ENCODE results near the gene SMIM14. TPM values are rescaled to one million over a fixed set of nuclear protein-coding genes. Genes with fewer than 3 reads are reported as not detected.
A peak's percentile ranks its signal among the peaks of the same experiment; 100 is the strongest.

SMIM14 gene
- total and polyA plus RNA-seq, 9 of the 15 experiments (the other 6 are each of a cell fraction or from before 2014, with no cell fraction given): 0.98 to 3.7 (median 2.2) TPM

DNA sequence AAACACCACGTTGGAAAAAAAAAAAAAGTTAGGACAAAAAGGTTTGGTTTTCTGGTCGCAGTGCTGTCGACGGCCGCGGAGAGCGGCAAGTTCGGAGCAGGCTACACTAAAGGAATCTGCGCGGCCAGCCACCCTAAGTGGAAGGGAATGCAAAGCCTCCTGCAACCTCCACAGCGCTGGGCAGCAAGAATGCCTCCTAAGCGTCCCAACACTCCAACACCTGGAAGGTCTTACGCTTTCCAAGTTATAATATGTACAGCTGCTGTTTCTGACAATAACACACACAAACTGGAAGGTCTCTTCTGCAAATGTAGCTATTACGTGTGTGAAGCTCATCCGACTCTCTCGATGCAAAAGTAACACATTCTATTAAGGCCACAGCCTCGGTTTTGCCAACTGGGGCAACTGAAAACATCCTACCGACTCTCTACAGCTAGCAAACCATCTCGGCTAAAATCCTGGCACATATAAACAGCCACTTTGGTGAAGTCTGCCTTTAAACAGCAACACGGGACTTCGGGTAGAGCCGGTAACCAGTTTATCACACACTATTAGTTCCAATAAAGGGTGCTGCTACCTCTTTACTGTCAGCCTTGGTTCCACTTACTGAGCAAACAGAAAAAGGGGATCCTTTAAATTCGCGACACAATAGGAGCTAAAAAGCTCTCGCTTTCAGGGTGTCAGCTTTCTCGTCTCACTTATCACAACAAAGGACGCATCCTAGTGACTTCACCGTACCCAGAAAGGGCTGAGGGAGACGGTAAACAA, 895 bp downstream of the SMIM14 start (continued):
- TF ChIP-seq, protein P1, sequence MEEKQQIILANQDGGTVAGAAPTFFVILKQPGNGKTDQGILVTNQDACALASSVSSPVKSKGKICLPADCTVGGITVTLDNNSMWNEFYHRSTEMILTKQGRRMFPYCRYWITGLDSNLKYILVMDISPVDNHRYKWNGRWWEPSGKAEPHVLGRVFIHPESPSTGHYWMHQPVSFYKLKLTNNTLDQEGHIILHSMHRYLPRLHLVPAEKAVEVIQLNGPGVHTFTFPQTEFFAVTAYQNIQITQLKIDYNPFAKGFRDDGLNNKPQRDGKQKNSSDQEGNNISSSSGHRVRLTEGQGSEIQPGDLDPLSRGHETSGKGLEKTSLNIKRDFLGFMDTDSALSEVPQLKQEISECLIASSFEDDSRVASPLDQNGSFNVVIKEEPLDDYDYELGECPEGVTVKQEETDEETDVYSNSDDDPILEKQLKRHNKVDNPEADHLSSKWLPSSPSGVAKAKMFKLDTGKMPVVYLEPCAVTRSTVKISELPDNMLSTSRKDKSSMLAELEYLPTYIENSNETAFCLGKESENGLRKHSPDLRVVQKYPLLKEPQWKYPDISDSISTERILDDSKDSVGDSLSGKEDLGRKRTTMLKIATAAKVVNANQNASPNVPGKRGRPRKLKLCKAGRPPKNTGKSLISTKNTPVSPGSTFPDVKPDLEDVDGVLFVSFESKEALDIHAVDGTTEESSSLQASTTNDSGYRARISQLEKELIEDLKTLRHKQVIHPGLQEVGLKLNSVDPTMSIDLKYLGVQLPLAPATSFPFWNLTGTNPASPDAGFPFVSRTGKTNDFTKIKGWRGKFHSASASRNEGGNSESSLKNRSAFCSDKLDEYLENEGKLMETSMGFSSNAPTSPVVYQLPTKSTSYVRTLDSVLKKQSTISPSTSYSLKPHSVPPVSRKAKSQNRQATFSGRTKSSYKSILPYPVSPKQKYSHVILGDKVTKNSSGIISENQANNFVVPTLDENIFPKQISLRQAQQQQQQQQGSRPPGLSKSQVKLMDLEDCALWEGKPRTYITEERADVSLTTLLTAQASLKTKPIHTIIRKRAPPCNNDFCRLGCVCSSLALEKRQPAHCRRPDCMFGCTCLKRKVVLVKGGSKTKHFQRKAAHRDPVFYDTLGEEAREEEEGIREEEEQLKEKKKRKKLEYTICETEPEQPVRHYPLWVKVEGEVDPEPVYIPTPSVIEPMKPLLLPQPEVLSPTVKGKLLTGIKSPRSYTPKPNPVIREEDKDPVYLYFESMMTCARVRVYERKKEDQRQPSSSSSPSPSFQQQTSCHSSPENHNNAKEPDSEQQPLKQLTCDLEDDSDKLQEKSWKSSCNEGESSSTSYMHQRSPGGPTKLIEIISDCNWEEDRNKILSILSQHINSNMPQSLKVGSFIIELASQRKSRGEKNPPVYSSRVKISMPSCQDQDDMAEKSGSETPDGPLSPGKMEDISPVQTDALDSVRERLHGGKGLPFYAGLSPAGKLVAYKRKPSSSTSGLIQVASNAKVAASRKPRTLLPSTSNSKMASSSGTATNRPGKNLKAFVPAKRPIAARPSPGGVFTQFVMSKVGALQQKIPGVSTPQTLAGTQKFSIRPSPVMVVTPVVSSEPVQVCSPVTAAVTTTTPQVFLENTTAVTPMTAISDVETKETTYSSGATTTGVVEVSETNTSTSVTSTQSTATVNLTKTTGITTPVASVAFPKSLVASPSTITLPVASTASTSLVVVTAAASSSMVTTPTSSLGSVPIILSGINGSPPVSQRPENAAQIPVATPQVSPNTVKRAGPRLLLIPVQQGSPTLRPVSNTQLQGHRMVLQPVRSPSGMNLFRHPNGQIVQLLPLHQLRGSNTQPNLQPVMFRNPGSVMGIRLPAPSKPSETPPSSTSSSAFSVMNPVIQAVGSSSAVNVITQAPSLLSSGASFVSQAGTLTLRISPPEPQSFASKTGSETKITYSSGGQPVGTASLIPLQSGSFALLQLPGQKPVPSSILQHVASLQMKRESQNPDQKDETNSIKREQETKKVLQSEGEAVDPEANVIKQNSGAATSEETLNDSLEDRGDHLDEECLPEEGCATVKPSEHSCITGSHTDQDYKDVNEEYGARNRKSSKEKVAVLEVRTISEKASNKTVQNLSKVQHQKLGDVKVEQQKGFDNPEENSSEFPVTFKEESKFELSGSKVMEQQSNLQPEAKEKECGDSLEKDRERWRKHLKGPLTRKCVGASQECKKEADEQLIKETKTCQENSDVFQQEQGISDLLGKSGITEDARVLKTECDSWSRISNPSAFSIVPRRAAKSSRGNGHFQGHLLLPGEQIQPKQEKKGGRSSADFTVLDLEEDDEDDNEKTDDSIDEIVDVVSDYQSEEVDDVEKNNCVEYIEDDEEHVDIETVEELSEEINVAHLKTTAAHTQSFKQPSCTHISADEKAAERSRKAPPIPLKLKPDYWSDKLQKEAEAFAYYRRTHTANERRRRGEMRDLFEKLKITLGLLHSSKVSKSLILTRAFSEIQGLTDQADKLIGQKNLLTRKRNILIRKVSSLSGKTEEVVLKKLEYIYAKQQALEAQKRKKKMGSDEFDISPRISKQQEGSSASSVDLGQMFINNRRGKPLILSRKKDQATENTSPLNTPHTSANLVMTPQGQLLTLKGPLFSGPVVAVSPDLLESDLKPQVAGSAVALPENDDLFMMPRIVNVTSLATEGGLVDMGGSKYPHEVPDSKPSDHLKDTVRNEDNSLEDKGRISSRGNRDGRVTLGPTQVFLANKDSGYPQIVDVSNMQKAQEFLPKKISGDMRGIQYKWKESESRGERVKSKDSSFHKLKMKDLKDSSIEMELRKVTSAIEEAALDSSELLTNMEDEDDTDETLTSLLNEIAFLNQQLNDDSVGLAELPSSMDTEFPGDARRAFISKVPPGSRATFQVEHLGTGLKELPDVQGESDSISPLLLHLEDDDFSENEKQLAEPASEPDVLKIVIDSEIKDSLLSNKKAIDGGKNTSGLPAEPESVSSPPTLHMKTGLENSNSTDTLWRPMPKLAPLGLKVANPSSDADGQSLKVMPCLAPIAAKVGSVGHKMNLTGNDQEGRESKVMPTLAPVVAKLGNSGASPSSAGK (IDR thresholded peaks at IDR 0.05): 0 out of 2 replicates have a peak, but pooled peaks have one; percentile 9
- TF ChIP-seq C11orf30 (IDR thresholded peaks at IDR 0.05; ENCODE audit: low read depth) (0 out of 2 replicates have a peak, but pooled peaks have one; percentile 22), CBFA2T3 (IDR thresholded peaks at IDR 0.05) (no peak), CREB1 (IDR thresholded peaks at IDR 0.05) (peak; percentile 46; the same call in 1 of the 2 replicates), CREB1 (CRISPR knock-in tag; IDR thresholded peaks at IDR 0.05) (peak; percentile 52)
- TF ChIP-seq, protein P2, sequence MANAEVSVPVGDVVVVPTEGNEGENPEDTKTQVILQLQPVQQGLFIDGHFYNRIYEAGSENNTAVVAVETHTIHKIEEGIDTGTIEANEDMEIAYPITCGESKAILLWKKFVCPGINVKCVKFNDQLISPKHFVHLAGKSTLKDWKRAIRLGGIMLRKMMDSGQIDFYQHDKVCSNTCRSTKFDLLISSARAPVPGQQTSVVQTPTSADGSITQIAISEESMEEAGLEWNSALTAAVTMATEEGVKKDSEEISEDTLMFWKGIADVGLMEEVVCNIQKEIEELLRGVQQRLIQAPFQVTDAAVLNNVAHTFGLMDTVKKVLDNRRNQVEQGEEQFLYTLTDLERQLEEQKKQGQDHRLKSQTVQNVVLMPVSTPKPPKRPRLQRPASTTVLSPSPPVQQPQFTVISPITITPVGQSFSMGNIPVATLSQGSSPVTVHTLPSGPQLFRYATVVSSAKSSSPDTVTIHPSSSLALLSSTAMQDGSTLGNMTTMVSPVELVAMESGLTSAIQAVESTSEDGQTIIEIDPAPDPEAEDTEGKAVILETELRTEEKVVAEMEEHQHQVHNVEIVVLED (CRISPR knock-in tag; IDR thresholded peaks at IDR 0.05): no peak
- TF ChIP-seq, protein P3, sequence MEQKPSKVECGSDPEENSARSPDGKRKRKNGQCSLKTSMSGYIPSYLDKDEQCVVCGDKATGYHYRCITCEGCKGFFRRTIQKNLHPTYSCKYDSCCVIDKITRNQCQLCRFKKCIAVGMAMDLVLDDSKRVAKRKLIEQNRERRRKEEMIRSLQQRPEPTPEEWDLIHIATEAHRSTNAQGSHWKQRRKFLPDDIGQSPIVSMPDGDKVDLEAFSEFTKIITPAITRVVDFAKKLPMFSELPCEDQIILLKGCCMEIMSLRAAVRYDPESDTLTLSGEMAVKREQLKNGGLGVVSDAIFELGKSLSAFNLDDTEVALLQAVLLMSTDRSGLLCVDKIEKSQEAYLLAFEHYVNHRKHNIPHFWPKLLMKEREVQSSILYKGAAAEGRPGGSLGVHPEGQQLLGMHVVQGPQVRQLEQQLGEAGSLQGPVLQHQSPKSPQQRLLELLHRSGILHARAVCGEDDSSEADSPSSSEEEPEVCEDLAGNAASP (IDR thresholded peaks at IDR 0.05): no peak
- TF ChIP-seq, protein P4, sequence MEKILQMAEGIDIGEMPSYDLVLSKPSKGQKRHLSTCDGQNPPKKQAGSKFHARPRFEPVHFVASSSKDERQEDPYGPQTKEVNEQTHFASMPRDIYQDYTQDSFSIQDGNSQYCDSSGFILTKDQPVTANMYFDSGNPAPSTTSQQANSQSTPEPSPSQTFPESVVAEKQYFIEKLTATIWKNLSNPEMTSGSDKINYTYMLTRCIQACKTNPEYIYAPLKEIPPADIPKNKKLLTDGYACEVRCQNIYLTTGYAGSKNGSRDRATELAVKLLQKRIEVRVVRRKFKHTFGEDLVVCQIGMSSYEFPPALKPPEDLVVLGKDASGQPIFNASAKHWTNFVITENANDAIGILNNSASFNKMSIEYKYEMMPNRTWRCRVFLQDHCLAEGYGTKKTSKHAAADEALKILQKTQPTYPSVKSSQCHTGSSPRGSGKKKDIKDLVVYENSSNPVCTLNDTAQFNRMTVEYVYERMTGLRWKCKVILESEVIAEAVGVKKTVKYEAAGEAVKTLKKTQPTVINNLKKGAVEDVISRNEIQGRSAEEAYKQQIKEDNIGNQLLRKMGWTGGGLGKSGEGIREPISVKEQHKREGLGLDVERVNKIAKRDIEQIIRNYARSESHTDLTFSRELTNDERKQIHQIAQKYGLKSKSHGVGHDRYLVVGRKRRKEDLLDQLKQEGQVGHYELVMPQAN (IDR thresholded peaks at IDR 0.05; ENCODE audit: borderline replicate concordance): peak; percentile 1; the same call in 1 of the 2 replicates

Measured in K562 (cell line).